Gastroesophageal sphincter (tissue), 3 donors: Measurements from ENCODE around the gene IL17B.

Source experiments
- CTCF ChIP-seq, 4 experiments: fragments of 200-600 bp in 2 of 4; fragments of 450-650 bp in 2 of 4; sonication (generic) in 1 of 4; IDR thresholded peaks; one replicate each; pipeline ENCODE4 v1.5.1; 2017 to 2019; ENCODE audit warnings: antibody characterized with exemption in 4 of 4, mild to moderate bottlenecking in 2 of 4, moderate library complexity in 2 of 4
- POLR2A ChIP-seq, 2 donors: fragments of 450-650 bp; IDR thresholded peaks; one replicate each; pipeline ENCODE4 v1.6.1; 2017; ENCODE audit warnings: antibody characterized with exemption in 2 of 2, mild to moderate bottlenecking in 2 of 2, moderate library complexity in 1 of 2
- POLR2AphosphoS5 ChIP-seq: sonication (generic); formaldehyde crosslinking; IDR thresholded peaks from one replicate; pipeline ENCODE4 v1.6.1; 2017; ENCODE audit warnings: antibody characterized with exemption

- TF ChIP-seq POLR2A (IDR thresholded peaks at IDR 0.05), result no peak
- no peak for TF ChIP-seq CTCF (IDR thresholded peaks at IDR 0.05)
- no peak for TF ChIP-seq POLR2AphosphoS5
Observed at GRCh38 chr5:149405550-149406202, 26.6 kb upstream of the IL17B start.
